ENCODE data around the gene CHRD.

DNA sequence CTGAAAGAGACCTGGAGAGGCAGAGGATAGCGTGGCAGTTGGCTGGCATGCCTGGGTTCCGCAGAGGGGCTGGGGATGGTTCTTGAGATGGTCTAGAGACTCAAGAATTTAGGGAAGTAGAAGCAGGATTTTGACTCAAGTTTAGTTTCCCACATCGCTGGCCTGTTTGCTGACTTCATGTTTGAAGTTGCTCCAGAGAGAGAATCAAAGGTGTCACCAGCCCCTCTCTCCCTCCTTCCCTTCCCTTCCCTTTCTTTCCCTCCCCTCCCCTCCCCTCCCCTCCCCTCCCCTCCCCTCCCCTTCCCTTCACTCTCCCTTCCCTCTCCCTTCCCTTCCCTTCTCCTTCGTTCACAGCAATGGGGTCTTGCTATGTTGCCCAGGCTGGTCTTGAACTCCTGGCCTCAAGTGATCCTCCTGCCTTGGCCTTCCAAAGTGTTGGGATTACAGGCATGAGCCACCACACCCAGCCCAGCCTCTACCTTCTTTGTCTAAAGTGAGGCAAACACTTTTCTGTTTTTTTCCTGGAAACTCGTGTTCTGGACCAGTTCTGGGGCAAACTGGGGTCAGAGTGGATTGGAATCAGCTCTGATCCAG, 10.2 kb downstream of the CHRD start:
- TF ChIP-seq, protein P1, sequence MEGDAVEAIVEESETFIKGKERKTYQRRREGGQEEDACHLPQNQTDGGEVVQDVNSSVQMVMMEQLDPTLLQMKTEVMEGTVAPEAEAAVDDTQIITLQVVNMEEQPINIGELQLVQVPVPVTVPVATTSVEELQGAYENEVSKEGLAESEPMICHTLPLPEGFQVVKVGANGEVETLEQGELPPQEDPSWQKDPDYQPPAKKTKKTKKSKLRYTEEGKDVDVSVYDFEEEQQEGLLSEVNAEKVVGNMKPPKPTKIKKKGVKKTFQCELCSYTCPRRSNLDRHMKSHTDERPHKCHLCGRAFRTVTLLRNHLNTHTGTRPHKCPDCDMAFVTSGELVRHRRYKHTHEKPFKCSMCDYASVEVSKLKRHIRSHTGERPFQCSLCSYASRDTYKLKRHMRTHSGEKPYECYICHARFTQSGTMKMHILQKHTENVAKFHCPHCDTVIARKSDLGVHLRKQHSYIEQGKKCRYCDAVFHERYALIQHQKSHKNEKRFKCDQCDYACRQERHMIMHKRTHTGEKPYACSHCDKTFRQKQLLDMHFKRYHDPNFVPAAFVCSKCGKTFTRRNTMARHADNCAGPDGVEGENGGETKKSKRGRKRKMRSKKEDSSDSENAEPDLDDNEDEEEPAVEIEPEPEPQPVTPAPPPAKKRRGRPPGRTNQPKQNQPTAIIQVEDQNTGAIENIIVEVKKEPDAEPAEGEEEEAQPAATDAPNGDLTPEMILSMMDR (IDR thresholded peaks at IDR 0.05), result no peak
- no peak for TF ChIP-seq POLR2AphosphoS5 (IDR thresholded peaks at IDR 0.05)

All from esophagus muscularis mucosa (tissue), 3 donors.